Ishikawa (cell line): Measurements from ENCODE around the gene NDUFA11.

Experiments
- CEBPB ChIP-seq: IDR thresholded peaks from 2 replicates; pipeline ENCODE4 v1.6.1; 2012
- CREB1 ChIP-seq: IDR thresholded peaks from 2 replicates; pipeline ENCODE4 v1.6.1; 2012; ENCODE audit warnings: low read depth
- EGR1 ChIP-seq: IDR thresholded peaks from 2 replicates; pipeline ENCODE4 v1.6.1; 2012
- EP300 ChIP-seq: IDR thresholded peaks from 2 replicates; pipeline ENCODE4 v1.6.1; 2012; ENCODE audit warnings: borderline replicate concordance
- FOXM1 ChIP-seq: IDR thresholded peaks from 2 replicates; pipeline ENCODE4 v1.6.1; 2012; ENCODE audit warnings: low read depth, borderline replicate concordance
- NFIC ChIP-seq: IDR thresholded peaks from 2 replicates; pipeline ENCODE4 v1.6.1; 2012
- RAD21 ChIP-seq: IDR thresholded peaks from 2 replicates; pipeline ENCODE4 v1.6.1; 2012; ENCODE audit warnings: low read depth
- TAF1 ChIP-seq: IDR thresholded peaks from 2 replicates; pipeline ENCODE4 v1.6.1; 2012; ENCODE audit warnings: low read depth, mild to moderate bottlenecking
- TCF12 ChIP-seq: IDR thresholded peaks from 2 replicates; pipeline ENCODE4 v1.6.1; 2012; ENCODE audit warnings: low read depth
- TEAD4 ChIP-seq: IDR thresholded peaks from 2 replicates; pipeline ENCODE4 v1.6.1; 2012
- YY1 ChIP-seq: IDR thresholded peaks from 2 replicates; pipeline ENCODE4 v1.6.1; 2012; ENCODE audit warnings: low read depth
- ZBTB7A ChIP-seq: IDR thresholded peaks from 2 replicates; pipeline ENCODE4 v1.6.1; 2012; ENCODE audit warnings: low read depth
- TF ChIP-seq, protein P1 (sequence below): IDR thresholded peaks from 2 replicates; pipeline ENCODE4 v1.6.1; 2012
- TF ChIP-seq, protein P2 (sequence below): IDR thresholded peaks from 2 replicates; pipeline ENCODE4 v1.6.1; 2012; ENCODE audit warnings: low read depth, mild to moderate bottlenecking
- TF ChIP-seq, protein P3 (sequence below): IDR thresholded peaks from 2 replicates; pipeline ENCODE4 v1.6.1; 2012

The NDUFA11 gene

DNA sequence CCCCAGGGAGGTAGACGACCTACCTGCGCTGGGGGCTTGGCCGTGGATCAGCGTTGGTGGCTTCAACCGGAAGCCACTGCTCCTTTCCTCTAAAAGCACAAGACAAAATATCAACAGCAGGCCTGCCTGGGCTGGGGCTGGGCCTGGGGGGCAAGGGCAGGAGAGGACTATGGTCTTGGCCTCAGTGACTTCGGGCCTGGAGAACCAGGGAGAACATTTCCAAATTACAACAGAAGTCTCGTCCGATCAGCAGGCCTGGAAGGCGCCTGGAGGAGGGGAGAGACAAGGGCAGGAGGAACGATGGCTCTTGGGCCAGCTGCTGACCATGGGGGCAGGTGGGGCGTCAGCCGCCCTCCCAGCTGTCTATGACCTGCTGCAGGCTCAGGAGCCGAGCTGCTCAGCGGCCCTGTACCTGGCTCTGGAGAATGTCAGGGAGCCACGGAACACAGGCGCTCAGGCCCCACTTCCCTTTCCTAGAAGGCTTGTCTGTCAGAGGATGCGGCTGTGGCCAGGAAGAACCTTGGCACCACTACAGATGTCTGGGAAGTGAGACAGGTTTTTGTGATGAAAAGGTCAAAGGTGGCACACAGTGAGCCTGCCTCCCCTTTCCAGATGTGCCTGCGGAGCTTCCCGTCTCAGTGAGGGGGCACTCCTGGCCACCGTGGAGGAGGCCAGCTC is 29.9 kb upstream of the NDUFA11 start:
- TF ChIP-seq TCF12 (no peak), FOXM1 (no peak), RAD21 (no peak), YY1 (no peak), CREB1 (no peak), EP300 (no peak)
- TF ChIP-seq, protein P1, sequence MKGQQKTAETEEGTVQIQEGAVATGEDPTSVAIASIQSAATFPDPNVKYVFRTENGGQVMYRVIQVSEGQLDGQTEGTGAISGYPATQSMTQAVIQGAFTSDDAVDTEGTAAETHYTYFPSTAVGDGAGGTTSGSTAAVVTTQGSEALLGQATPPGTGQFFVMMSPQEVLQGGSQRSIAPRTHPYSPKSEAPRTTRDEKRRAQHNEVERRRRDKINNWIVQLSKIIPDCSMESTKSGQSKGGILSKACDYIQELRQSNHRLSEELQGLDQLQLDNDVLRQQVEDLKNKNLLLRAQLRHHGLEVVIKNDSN: no peak

DNA sequence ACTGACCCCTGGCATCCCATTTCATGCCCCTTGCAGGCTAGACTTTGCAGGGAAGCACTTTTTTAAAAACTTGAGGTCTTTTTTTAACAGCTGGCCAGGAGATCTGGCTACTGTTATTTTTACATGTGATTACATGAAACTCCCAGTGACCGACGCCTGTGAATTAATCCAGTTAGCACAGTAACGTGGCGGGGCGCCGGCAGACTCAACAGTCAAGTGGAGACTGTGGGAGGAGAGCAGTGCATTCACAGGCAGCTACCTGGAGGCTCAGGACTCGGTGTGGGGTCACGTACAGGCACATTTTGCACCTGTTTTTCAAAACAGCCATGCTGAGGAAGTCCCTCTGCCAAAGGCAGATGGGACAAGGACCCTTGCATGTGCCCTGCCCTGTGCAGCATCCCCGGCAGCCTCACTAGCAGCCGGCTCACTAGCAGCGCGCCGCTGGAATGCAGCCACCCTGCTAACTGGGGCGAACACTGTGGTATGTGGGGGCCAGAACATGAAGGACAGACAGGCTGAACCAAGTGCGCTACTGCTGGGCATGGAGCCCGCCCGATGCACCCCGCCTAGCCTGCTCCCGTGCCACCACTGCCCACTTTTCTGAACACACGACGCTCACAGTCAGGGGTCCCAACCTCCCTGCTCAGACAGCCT is 29.1 kb upstream of the NDUFA11 start:
- TF ChIP-seq CREB1 (no peak), FOXM1 (no peak), NFIC (no peak), TEAD4 (no peak), TCF12 (no peak)
- TF ChIP-seq, protein P1: no peak

DNA sequence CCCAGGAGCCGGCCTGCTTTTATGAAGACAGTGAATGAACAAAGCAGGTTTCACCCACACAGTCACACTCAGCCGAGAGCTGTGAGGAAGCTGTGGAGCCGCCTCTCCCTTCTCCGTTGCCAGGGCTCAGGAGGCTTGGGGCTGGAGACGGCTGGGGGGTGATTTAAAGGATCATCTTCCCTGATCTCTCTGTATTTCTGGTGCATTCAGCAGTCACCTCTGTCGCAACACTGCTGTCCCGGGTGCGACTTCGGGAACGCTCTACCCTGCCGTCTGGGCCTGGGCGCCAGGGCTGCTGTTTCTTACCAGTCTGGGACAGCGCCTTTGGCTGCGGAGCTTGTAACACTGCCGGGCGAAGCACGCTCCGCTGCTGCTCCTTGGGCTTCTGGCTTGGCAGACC is 28.6 kb upstream of the NDUFA11 start:
- TF ChIP-seq TAF1: no peak
- TF ChIP-seq, protein P2, sequence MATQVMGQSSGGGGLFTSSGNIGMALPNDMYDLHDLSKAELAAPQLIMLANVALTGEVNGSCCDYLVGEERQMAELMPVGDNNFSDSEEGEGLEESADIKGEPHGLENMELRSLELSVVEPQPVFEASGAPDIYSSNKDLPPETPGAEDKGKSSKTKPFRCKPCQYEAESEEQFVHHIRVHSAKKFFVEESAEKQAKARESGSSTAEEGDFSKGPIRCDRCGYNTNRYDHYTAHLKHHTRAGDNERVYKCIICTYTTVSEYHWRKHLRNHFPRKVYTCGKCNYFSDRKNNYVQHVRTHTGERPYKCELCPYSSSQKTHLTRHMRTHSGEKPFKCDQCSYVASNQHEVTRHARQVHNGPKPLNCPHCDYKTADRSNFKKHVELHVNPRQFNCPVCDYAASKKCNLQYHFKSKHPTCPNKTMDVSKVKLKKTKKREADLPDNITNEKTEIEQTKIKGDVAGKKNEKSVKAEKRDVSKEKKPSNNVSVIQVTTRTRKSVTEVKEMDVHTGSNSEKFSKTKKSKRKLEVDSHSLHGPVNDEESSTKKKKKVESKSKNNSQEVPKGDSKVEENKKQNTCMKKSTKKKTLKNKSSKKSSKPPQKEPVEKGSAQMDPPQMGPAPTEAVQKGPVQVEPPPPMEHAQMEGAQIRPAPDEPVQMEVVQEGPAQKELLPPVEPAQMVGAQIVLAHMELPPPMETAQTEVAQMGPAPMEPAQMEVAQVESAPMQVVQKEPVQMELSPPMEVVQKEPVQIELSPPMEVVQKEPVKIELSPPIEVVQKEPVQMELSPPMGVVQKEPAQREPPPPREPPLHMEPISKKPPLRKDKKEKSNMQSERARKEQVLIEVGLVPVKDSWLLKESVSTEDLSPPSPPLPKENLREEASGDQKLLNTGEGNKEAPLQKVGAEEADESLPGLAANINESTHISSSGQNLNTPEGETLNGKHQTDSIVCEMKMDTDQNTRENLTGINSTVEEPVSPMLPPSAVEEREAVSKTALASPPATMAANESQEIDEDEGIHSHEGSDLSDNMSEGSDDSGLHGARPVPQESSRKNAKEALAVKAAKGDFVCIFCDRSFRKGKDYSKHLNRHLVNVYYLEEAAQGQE: no peak
- no peak for TF ChIP-seq CEBPB
- TF ChIP-seq ZBTB7A: no peak
- no peak for TF ChIP-seq EP300
- no peak for TF ChIP-seq RAD21
- no peak for TF ChIP-seq EGR1
- TF ChIP-seq, protein P3, sequence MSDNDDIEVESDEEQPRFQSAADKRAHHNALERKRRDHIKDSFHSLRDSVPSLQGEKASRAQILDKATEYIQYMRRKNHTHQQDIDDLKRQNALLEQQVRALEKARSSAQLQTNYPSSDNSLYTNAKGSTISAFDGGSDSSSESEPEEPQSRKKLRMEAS: no peak
- no peak for TF ChIP-seq TEAD4
- TF ChIP-seq TCF12: no peak
- TF ChIP-seq, protein P1: no peak
- TF ChIP-seq YY1: no peak
- no peak for TF ChIP-seq CREB1
- no peak for TF ChIP-seq NFIC

DNA sequence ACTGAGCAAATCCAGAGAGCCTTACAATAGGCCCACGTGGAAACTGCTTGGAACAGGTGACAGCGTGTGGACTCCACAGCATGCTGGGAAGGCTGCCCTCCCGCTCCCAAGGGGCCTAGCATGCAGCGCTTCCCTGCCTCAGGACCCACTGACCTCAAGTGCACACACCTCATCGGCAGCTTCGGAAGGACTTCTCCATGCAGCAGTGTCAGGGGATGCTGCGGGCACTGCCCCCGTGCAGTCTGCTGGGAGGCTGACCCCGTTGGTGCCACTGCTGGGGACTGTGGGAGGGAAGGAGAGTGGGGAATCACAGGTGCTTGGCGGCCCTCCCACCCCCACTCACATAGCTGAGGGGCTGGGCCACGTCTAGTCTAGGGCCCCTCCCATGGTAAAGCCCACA is 27.7 kb upstream of the NDUFA11 start:
- TF ChIP-seq TAF1 (no peak), EP300 (no peak), TCF12 (no peak), RAD21 (no peak), YY1 (no peak), TEAD4 (no peak), CEBPB (no peak), EGR1 (no peak), ZBTB7A (no peak), CREB1 (no peak), FOXM1 (no peak), NFIC (no peak)
- TF ChIP-seq, protein P1: no peak
- TF ChIP-seq, protein P3: no peak
- TF ChIP-seq, protein P2: no peak

DNA sequence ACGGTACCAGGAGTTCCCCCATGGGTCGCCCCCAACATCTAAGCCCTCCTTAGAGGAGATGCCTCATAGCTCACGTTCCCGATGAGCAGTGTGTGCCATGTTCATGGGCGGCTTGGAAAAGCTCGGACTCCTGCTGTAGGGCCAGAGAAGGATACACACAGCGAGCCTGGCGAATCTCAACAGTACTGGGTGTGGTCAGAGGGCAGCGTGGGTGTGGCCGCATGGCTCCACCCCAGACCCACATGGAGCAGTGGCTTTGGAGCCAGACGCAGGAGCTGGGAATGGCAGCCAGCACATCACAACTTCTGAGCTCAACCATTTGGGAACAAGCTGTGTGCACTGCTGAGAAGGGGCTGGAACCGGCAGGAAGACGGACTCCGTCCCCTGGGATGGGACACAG is 26.0 kb upstream of the NDUFA11 start:
- TF ChIP-seq, protein P2: no peak
- TF ChIP-seq, protein P1: no peak
- TF ChIP-seq EP300 (no peak), FOXM1 (no peak), EGR1 (no peak), CREB1 (no peak), ZBTB7A (no peak), TCF12 (no peak)
